DND-41 (cell line): ENCODE data around the gene PTPRE.
A peak's percentile ranks its signal among the peaks of the same experiment; 100 is the strongest.

ENCODE experiments used
- ATAC-seq: fragments of 200-7000 bp; cut with Tn5 transposase; 3 replicates; pipeline ENCODE4 v1.9.1; 2021; ENCODE audit warnings: low read depth; ENCODE audit not compliant: insufficient read depth
- DNase-seq: peaks from one replicate; pipeline ENCODE4 v3.0.0-alpha.2; 2020
- H2AFZ ChIP-seq: 2 replicates; pipeline ENCODE4 v1.6.0; 2012; ENCODE audit warnings: low read depth, low read length
- H3K27ac ChIP-seq: 2 replicates; pipeline ENCODE4 v1.5.1; 2012; ENCODE audit warnings: low read length, inconsistent platforms
- H3K27me3 ChIP-seq: fragments of 200-600 bp; sonication (generic); 2 replicates; pipeline ENCODE4 v1.6.0; 2012; ENCODE audit warnings: low read length, mild to moderate bottlenecking, inconsistent platforms; ENCODE audit not compliant: insufficient read depth, poor library complexity
- H3K36me3 ChIP-seq: 2 replicates; pipeline ENCODE4 v1.5.1; 2012; ENCODE audit warnings: low read length, inconsistent platforms; ENCODE audit not compliant: insufficient read depth
- H3K4me1 ChIP-seq: 2 replicates; pipeline ENCODE4 v1.5.1; 2012; ENCODE audit warnings: mild to moderate bottlenecking, low read length; ENCODE audit not compliant: insufficient read depth
- H3K4me2 ChIP-seq: 2 replicates; pipeline ENCODE4 v1.6.0; 2012; ENCODE audit warnings: mild to moderate bottlenecking, moderate library complexity, low read length, inconsistent platforms; ENCODE audit not compliant: insufficient read depth
- H3K4me3 ChIP-seq, 2 experiments: fragments of 200-600 bp in 1 of 2; shearing (Covaris generic) in 1 of 2; 2 replicates each; pipeline ENCODE4 v1.5.1; 2012 to 2016; ENCODE audit warnings: inconsistent platforms in 2 of 2, low read length in 2 of 2, mild to moderate bottlenecking in 2 of 2, low read depth in 1 of 2, moderate library complexity in 1 of 2
- H3K79me2 ChIP-seq: 2 replicates; pipeline ENCODE4 v1.6.0; 2012; ENCODE audit warnings: low read length, inconsistent platforms; ENCODE audit not compliant: insufficient read depth
- H3K9ac ChIP-seq: 2 replicates; pipeline ENCODE4 v1.6.0; 2012; ENCODE audit warnings: low read depth, mild to moderate bottlenecking, inconsistent platforms, low read length, moderate library complexity
- H3K9me3 ChIP-seq: 2 replicates; pipeline ENCODE4 v1.5.1; 2012; ENCODE audit warnings: low read length, moderate library complexity, mild to moderate bottlenecking, inconsistent platforms; ENCODE audit not compliant: insufficient read depth, severe bottlenecking
- H4K20me1 ChIP-seq: 2 replicates; pipeline ENCODE4 v1.6.0; 2012; ENCODE audit warnings: low read length; ENCODE audit not compliant: insufficient read depth
- CTCF ChIP-seq: IDR thresholded peaks from 2 replicates; pipeline ENCODE4 v1.5.1; 2012; ENCODE audit warnings: borderline replicate concordance, low read length, moderate library complexity, mild to moderate bottlenecking; ENCODE audit not compliant: poor library complexity, severe bottlenecking; ENCODE audit errors: extremely low read depth
- EZH2 ChIP-seq: IDR thresholded peaks from 3 replicates; pipeline ENCODE4 v1.6.1; 2012; ENCODE audit warnings: borderline replicate concordance, low read depth, mild to moderate bottlenecking, moderate library complexity, low read length, inconsistent platforms; ENCODE audit not compliant: severe bottlenecking

The PTPRE gene

GRCh38 chr10:128123846-128124245, 216.9 kb downstream of the PTPRE start:
- H3K4me1 ChIP-seq = peaks cover 60% of the 10 kb centered on the region
- H3K27me3 ChIP-seq = no peaks in the 10 kb centered on the region
- peak overlapping the region; percentile 70 to 74; a peak in 3 of 4 replicates for H3K4me3 ChIP-seq
- peaks cover 71% of the 10 kb centered on the region for H3K79me2 ChIP-seq
- no peak for ATAC-seq
- peaks cover 54% of the 10 kb centered on the region for H4K20me1 ChIP-seq
- H3K27ac ChIP-seq = peak overlapping the region; percentile 88; the same call in 1 of the 2 replicates
- no peak overlapping the region for H2AFZ ChIP-seq
- no peaks in the 10 kb centered on the region for H3K9me3 ChIP-seq
- peak overlapping the region; percentile 100 for H3K9ac ChIP-seq
- peak overlapping the region; percentile 93 for H3K4me2 ChIP-seq
- no peak for DNase-seq
- TF ChIP-seq CTCF (no peak), EZH2 (no peak)
- H3K36me3 ChIP-seq = peaks cover 68% of the 10 kb centered on the region

- Histone ChIP-seq H3K79me2 (peaks cover 60% of the 10 kb centered on the region), H3K4me1 (peaks cover 55% of the 10 kb centered on the region), H3K36me3 (peaks cover 57% of the 10 kb centered on the region), H3K4me3 (peak overlapping the region; percentile 70 to 74), H2AFZ (no peak overlapping the region), H4K20me1 (peaks cover 45% of the 10 kb centered on the region), H3K27me3 (no peaks in the 10 kb centered on the region), H3K4me2 (peak overlapping the region; percentile 93), H3K27ac (peak overlapping the region; percentile 88), H3K9ac (peak overlapping the region; percentile 100), H3K9me3 (no peaks in the 10 kb centered on the region)
- ATAC-seq (no peak), DNase-seq (peak; percentile 24)
- TF ChIP-seq EZH2 (no peak), CTCF (peak; percentile 2)
Measured at GRCh38 chr10:128124813-128125403, 218.0 kb downstream of the PTPRE start.

GRCh38 chr10:128125416-128125943, 218.6 kb downstream of the PTPRE start:
- Histone ChIP-seq H3K27me3 (no peaks in the 10 kb centered on the region), H3K27ac (peak overlapping the region; percentile 88), H4K20me1 (peaks cover 40% of the 10 kb centered on the region), H3K9ac (peak overlapping the region; percentile 100), H2AFZ (peak overlapping the region; percentile 69; the same call in 1 of the 2 replicates), H3K4me2 (peak overlapping the region; percentile 93), H3K9me3 (no peaks in the 10 kb centered on the region), H3K36me3 (peaks cover 52% of the 10 kb centered on the region), H3K4me1 (peaks cover 51% of the 10 kb centered on the region), H3K4me3 (peak overlapping the region; percentile 70 to 74), H3K79me2 (peaks cover 54% of the 10 kb centered on the region)
- DNase-seq (peak; percentile 36), ATAC-seq (no peak)
- TF ChIP-seq EZH2 = no peak
- TF ChIP-seq CTCF = no peak
